Parathyroid adenoma (tissue), 2 donors: ENCODE data around the gene MIER2.

Source experiments
- H2AFZ ChIP-seq: fragments of 300-600 bp; sonication (generic); one replicate; pipeline ENCODE4 v1.7.0; 2017; ENCODE audit warnings: antibody characterized with exemption, mild to moderate bottlenecking
- H3K27ac ChIP-seq: fragments of 300-600 bp; sonication (generic); one replicate; pipeline ENCODE4 v1.7.0; 2017
- H3K27me3 ChIP-seq: fragments of 300-600 bp; sonication (generic); one replicate; pipeline ENCODE4 v1.7.0; 2017; ENCODE audit warnings: low read length; ENCODE audit not compliant: control insufficient read depth, insufficient read depth
- H3K36me3 ChIP-seq: fragments of 300-600 bp; sonication (generic); one replicate; pipeline ENCODE4 v1.7.0; 2017; ENCODE audit warnings: low read length; ENCODE audit not compliant: control insufficient read depth, insufficient read depth
- H3K4me1 ChIP-seq: fragments of 300-600 bp; sonication (generic); one replicate; pipeline ENCODE4 v1.7.0; 2017; ENCODE audit warnings: control low read depth
- H3K4me2 ChIP-seq: fragments of 300-600 bp; sonication (generic); one replicate; pipeline ENCODE4 v1.7.0; 2017; ENCODE audit warnings: low read length
- H3K4me3 ChIP-seq: fragments of 300-600 bp; sonication (generic); one replicate; pipeline ENCODE4 v1.7.0; 2017; ENCODE audit warnings: low read depth, low read length
- H3K79me2 ChIP-seq: fragments of 300-600 bp; sonication (generic); one replicate; pipeline ENCODE4 v1.7.0; 2017; ENCODE audit warnings: control low read depth
- H3K9ac ChIP-seq: fragments of 300-600 bp; sonication (generic); one replicate; pipeline ENCODE4 v1.7.0; 2017; ENCODE audit warnings: mild to moderate bottlenecking
- H3K9me3 ChIP-seq: fragments of 300-600 bp; sonication (generic); one replicate; pipeline ENCODE4 v1.7.0; 2017; ENCODE audit warnings: low read length; ENCODE audit not compliant: control insufficient read depth
- TF ChIP-seq, protein P1 (sequence below): fragments of 300-600 bp; sonication (generic); IDR thresholded peaks from one replicate; pipeline ENCODE4 v1.7.0; 2017; ENCODE audit warnings: antibody characterized with exemption, mild to moderate bottlenecking
- donor health status: primary hyperparathyroidism.

MIER2 gene

DNA sequence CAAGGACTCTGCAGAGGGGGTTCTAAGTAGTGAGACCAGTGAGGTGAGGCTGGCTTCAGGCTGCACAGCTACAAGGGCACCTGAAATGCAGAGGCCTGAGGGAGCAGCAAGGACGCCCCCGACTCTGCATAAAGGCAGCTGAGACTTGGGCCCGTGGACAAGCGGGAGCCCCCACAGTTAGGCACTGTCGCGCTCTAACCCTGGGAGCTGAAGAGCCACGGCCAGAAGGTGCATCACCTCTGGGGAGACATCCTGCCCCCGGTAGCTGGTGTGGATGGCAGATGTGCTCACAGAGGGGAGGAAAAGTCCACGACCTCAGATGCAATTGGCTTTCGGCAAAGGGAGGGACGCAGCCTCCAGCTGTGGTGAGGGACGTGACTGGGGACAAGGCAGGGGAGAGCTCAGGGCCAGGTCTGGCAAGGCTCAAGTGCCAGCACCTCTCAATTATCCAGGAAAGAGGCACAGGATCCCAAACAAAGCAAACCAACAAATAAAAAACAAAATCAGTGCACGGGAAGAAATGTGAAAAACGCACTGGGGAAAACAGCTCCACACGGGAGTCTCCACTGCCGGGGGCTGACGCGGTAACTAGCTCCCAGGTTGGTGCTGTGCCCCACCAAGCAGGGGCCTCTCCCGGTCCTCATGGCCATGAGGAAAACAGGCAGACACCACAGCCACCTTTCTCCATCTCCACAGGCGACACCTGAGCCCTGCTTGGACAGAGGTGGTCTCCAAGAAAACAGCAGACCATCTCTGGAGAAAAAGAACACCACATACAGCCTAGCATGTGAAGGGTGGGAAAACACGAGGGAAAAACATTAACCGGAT lies 30.4 kb downstream of the MIER2 start:
- Histone ChIP-seq H3K79me2 (peaks cover 7% of the 10 kb centered on the region), H3K4me2 (no peak overlapping the region), H3K4me1 (no peaks in the 10 kb centered on the region), H3K27ac (no peak overlapping the region), H3K9ac (no peak overlapping the region), H3K36me3 (no peaks in the 10 kb centered on the region), H3K9me3 (no peaks in the 10 kb centered on the region), H3K27me3 (no peaks in the 10 kb centered on the region), H2AFZ (no peak overlapping the region), H3K4me3 (no peak overlapping the region)
- TF ChIP-seq, protein P1, sequence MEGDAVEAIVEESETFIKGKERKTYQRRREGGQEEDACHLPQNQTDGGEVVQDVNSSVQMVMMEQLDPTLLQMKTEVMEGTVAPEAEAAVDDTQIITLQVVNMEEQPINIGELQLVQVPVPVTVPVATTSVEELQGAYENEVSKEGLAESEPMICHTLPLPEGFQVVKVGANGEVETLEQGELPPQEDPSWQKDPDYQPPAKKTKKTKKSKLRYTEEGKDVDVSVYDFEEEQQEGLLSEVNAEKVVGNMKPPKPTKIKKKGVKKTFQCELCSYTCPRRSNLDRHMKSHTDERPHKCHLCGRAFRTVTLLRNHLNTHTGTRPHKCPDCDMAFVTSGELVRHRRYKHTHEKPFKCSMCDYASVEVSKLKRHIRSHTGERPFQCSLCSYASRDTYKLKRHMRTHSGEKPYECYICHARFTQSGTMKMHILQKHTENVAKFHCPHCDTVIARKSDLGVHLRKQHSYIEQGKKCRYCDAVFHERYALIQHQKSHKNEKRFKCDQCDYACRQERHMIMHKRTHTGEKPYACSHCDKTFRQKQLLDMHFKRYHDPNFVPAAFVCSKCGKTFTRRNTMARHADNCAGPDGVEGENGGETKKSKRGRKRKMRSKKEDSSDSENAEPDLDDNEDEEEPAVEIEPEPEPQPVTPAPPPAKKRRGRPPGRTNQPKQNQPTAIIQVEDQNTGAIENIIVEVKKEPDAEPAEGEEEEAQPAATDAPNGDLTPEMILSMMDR: no peak

DNA sequence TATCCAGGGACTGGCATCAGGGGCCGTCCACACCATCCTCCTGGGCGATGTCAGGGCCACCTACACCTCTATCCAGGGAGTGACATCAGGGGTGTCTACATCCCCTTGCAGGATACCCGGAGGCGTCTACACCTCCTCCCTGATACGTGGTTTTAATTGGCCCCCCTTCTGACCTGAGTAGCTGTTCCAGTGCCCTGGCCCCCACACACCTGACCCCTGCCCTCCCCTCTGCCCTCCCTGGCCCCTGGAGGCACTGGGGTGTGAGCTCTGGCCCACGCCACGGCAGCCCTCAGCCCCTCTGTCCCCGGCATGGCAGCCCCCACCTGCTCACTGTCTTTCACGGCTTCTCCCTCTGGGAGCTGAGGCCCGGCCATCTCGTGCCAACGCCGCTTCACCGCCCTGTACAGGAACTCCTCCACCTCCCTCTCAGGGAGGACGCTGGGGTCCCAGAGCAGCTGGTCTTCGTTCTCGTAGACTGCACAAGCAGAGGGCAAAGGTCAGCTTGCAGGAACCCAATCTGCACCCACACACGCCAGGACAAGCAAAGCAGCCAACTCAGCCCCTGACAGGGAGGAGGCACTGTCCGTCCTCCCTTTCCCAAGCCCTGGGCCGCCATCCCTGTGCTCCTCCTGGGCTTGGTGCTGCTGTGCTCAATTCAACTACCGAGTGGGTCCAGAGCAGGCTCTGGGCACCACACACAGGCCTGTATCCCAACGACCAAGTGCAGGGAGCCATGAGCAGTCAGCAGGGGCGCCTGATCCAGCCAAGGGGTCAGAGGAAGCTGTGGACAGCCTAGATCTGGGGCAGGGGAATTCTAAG lies 31.2 kb downstream of the MIER2 start:
- no peak overlapping the region for H3K27ac ChIP-seq
- no peak overlapping the region for H3K9ac ChIP-seq
- no peaks in the 10 kb centered on the region for H3K27me3 ChIP-seq
- TF ChIP-seq, protein P1: no peak
- H3K4me3 ChIP-seq: no peak overlapping the region
- no peak overlapping the region for H3K4me2 ChIP-seq
- no peaks in the 10 kb centered on the region for H3K9me3 ChIP-seq
- H2AFZ ChIP-seq: no peak overlapping the region
- no peaks in the 10 kb centered on the region for H3K4me1 ChIP-seq
- no peaks in the 10 kb centered on the region for H3K36me3 ChIP-seq
- peaks cover 7% of the 10 kb centered on the region for H3K79me2 ChIP-seq

DNA sequence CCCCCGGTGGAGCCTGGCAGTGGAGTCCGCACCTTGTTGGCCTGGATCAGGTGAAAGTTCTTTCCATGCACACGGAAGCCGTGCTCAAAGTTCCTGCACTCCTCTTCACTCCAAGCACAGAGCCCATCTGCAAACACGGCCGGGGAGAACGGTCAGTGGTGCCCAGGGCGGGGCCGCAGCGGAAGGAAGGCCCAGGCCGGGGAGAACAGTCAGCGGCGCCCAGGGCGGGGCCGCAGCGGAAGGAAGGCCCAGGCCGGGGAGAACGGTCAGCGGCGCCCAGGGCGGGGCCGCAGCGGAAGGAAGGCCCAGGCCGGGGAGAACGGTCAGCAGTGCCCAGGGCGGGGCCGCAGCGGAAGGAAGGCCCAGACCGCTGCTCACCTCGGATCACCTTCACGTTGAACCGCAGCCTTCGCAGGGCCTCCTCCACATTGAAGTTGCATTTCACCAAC lies 32.8 kb downstream of the MIER2 start:
- H3K36me3 ChIP-seq: no peaks in the 10 kb centered on the region
- H3K9me3 ChIP-seq: no peaks in the 10 kb centered on the region
- TF ChIP-seq, protein P1: no peak
- no peaks in the 10 kb centered on the region for H3K4me1 ChIP-seq
- H3K27ac ChIP-seq: no peak overlapping the region
- no peak overlapping the region for H3K4me2 ChIP-seq
- no peak overlapping the region for H2AFZ ChIP-seq
- H3K9ac ChIP-seq: no peak overlapping the region
- H3K79me2 ChIP-seq: peaks cover 5% of the 10 kb centered on the region
- H3K27me3 ChIP-seq: no peaks in the 10 kb centered on the region
- H3K4me3 ChIP-seq: no peak overlapping the region

DNA sequence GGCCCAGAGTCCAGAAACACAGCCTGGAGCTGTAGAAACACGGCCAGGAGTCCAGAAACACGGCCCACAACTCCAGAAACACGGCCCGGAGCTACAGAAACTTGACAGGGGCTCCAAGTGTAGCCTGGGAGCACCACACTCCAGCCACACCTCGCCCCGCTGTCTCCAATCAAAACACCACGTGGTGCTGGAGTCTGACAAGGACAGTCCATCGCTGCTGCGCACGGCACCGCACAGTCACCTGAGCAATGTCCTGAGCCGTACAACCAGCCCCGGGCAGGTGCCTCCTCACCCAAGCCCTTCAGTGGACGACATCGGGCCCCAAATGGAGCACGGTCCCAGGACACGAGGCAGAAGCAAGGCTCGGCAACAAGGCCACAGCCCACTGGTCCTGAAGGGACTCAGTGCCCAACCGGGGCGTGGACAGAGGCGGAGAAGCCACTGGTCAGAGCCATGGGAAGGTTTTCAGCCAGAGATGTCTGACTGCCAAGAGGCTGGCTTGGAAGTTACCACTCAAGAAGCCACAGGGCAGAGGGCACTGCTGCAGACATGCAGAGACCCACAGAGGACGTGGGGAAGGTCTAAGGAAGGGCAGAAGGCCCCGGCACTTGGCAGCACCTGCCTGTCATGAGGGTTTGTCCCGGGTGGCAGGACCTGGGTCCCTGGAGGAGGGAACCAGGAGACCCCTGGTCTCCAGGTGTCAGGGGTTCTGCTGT lies 33.7 kb downstream of the MIER2 start:
- Histone ChIP-seq H3K9ac (no peak overlapping the region), H3K27ac (peak overlapping the region; percentile 27), H3K36me3 (no peaks in the 10 kb centered on the region)

More for the DNA sequence above, 33.7 kb downstream of the MIER2 start:
- H3K9me3 ChIP-seq: no peaks in the 10 kb centered on the region
- H3K27me3 ChIP-seq: no peaks in the 10 kb centered on the region
- H3K4me2 ChIP-seq: no peak overlapping the region
- peaks cover 5% of the 10 kb centered on the region for H3K79me2 ChIP-seq
- no peak overlapping the region for H2AFZ ChIP-seq
- no peak overlapping the region for H3K4me3 ChIP-seq
- TF ChIP-seq, protein P1: no peak
- no peaks in the 10 kb centered on the region for H3K4me1 ChIP-seq
